NCI-H187 treated with DMSO at 0.1 percent for 48 hours (cell line): Measurements from ENCODE around the gene TAF5L.
A peak's percentile ranks its signal among the peaks of the same experiment; 100 is the strongest.
"Not testable (repeated sequence)": the region's sequence is repeated elsewhere in the genome, so short reads cannot be mapped to it uniquely, and the experiment has no call there.

Experiments
- DNase-seq: peaks from one replicate; lab custom pipeline; 2025; lab: John Stamatoyannopoulos, UW

TAF5L gene

GRCh38 chr1:229567109-229567868 is 58.6 kb downstream of the TAF5L start:
- DNase-seq: no peak

GRCh38 chr1:229563701-229564100 is 62.2 kb downstream of the TAF5L start:
- DNase-seq: no peak

GRCh38 chr1:229563241-229563640 is 62.7 kb downstream of the TAF5L start:
- no peak for DNase-seq

- no peak for DNase-seq
Measured at GRCh38 chr1:229562686-229563085, 63.2 kb downstream of the TAF5L start.

GRCh38 chr1:229561141-229561540 is 64.8 kb downstream of the TAF5L start:
- DNase-seq: no peak

- DNase-seq: not testable (repeated sequence)
Measured at GRCh38 chr1:229560124-229560523, 65.8 kb downstream of the TAF5L start.

GRCh38 chr1:229559336-229559801 is 66.6 kb downstream of the TAF5L start:
- not testable (repeated sequence) for DNase-seq

- peak; percentile 71 for DNase-seq
Measured at GRCh38 chr1:229558460-229559335, 67.2 kb downstream of the TAF5L start, which contains the start of gene ABCB10. ABCB10 (minus strand) TSS chr1:229558707; CDS start chr1:229558652, 55 bp downstream.

GRCh38 chr1:229557913-229558414 is 68.0 kb downstream of the TAF5L start:
- no peak for DNase-seq

GRCh38 chr1:229557200-229557850 is 68.6 kb downstream of the TAF5L start:
- no peak for DNase-seq

- no peak for DNase-seq
Measured at GRCh38 chr1:229554886-229555621, 70.9 kb downstream of the TAF5L start.

- no peak for DNase-seq
Measured at GRCh38 chr1:229553621-229554130, 72.2 kb downstream of the TAF5L start.

- DNase-seq: no peak
Measured at GRCh38 chr1:229552732-229553131, 73.2 kb downstream of the TAF5L start.

GRCh38 chr1:229550812-229551567 is 74.9 kb downstream of the TAF5L start:
- no peak for DNase-seq

- no peak for DNase-seq
Measured at GRCh38 chr1:229547542-229547941, 78.4 kb downstream of the TAF5L start.

GRCh38 chr1:229544587-229544986 is 81.3 kb downstream of the TAF5L start:
- DNase-seq: no peak
